Neural cell (in vitro differentiated cells): ENCODE measurements around the gene AGBL4.

Source experiments
- CTCF ChIP-seq: fragments of 450-650 bp; IDR thresholded peaks from 2 replicates; pipeline ENCODE4 v1.5.1; 2014; ENCODE audit warnings: antibody characterized with exemption, mild to moderate bottlenecking, moderate library complexity; ENCODE audit not compliant: poor library complexity, severe bottlenecking
- TF ChIP-seq, protein P1 (sequence below): IDR thresholded peaks from 2 replicates; pipeline ENCODE4 v1.6.1; 2012; ENCODE audit warnings: borderline replicate concordance

- no peak for TF ChIP-seq CTCF
- TF ChIP-seq, protein P1, sequence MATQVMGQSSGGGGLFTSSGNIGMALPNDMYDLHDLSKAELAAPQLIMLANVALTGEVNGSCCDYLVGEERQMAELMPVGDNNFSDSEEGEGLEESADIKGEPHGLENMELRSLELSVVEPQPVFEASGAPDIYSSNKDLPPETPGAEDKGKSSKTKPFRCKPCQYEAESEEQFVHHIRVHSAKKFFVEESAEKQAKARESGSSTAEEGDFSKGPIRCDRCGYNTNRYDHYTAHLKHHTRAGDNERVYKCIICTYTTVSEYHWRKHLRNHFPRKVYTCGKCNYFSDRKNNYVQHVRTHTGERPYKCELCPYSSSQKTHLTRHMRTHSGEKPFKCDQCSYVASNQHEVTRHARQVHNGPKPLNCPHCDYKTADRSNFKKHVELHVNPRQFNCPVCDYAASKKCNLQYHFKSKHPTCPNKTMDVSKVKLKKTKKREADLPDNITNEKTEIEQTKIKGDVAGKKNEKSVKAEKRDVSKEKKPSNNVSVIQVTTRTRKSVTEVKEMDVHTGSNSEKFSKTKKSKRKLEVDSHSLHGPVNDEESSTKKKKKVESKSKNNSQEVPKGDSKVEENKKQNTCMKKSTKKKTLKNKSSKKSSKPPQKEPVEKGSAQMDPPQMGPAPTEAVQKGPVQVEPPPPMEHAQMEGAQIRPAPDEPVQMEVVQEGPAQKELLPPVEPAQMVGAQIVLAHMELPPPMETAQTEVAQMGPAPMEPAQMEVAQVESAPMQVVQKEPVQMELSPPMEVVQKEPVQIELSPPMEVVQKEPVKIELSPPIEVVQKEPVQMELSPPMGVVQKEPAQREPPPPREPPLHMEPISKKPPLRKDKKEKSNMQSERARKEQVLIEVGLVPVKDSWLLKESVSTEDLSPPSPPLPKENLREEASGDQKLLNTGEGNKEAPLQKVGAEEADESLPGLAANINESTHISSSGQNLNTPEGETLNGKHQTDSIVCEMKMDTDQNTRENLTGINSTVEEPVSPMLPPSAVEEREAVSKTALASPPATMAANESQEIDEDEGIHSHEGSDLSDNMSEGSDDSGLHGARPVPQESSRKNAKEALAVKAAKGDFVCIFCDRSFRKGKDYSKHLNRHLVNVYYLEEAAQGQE, result no peak
Observed at GRCh38 chr1:49552101-49552500, 471.7 kb downstream of the AGBL4 start.
